Measurements from ENCODE around the gene ZNF587B.
A peak's percentile ranks its signal among the peaks of the same experiment; 100 is the strongest.

Gene ZNF587B

DNA sequence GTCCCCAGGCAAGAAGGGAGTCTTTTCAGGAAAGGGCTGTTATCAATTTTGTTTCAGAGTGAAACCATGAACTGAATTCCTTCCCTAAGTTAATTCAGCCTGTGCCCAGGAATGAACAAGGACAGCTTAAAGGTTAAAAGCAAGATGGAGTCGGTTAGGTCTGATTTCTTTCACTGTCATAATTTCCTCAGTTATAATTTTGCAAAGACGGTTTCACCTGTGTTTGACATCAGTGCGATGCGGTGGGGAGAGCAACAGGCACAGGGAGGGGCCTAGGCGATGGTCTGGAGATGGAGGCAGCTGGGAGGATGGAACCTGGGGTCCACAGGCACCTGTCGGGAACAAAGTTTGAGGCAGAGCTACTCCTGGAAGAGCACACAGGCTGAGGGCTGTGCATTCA, 9.5 kb upstream of the ZNF587B start:
- TF ChIP-seq TAF1 (IDR thresholded peaks at IDR 0.05; ENCODE audit: low read depth) (no peak), RAD21 (IDR thresholded peaks at IDR 0.05; ENCODE audit: low read depth) (no peak), TEAD4 (IDR thresholded peaks at IDR 0.05) (no peak), FOXM1 (IDR thresholded peaks at IDR 0.05; ENCODE audit: borderline replicate concordance, low read depth) (no peak), TCF12 (IDR thresholded peaks at IDR 0.05; ENCODE audit: low read depth) (no peak), EGR1 (IDR thresholded peaks at IDR 0.05) (no peak), ZBTB7A (IDR thresholded peaks at IDR 0.05; ENCODE audit: low read depth) (no peak), CREB1 (IDR thresholded peaks at IDR 0.05; ENCODE audit: low read depth) (no peak)
- TF ChIP-seq, protein P1, sequence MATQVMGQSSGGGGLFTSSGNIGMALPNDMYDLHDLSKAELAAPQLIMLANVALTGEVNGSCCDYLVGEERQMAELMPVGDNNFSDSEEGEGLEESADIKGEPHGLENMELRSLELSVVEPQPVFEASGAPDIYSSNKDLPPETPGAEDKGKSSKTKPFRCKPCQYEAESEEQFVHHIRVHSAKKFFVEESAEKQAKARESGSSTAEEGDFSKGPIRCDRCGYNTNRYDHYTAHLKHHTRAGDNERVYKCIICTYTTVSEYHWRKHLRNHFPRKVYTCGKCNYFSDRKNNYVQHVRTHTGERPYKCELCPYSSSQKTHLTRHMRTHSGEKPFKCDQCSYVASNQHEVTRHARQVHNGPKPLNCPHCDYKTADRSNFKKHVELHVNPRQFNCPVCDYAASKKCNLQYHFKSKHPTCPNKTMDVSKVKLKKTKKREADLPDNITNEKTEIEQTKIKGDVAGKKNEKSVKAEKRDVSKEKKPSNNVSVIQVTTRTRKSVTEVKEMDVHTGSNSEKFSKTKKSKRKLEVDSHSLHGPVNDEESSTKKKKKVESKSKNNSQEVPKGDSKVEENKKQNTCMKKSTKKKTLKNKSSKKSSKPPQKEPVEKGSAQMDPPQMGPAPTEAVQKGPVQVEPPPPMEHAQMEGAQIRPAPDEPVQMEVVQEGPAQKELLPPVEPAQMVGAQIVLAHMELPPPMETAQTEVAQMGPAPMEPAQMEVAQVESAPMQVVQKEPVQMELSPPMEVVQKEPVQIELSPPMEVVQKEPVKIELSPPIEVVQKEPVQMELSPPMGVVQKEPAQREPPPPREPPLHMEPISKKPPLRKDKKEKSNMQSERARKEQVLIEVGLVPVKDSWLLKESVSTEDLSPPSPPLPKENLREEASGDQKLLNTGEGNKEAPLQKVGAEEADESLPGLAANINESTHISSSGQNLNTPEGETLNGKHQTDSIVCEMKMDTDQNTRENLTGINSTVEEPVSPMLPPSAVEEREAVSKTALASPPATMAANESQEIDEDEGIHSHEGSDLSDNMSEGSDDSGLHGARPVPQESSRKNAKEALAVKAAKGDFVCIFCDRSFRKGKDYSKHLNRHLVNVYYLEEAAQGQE (IDR thresholded peaks at IDR 0.05; ENCODE audit: low read depth), result no peak
- TF ChIP-seq, protein P2, sequence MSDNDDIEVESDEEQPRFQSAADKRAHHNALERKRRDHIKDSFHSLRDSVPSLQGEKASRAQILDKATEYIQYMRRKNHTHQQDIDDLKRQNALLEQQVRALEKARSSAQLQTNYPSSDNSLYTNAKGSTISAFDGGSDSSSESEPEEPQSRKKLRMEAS (IDR thresholded peaks at IDR 0.05), result no peak

DNA sequence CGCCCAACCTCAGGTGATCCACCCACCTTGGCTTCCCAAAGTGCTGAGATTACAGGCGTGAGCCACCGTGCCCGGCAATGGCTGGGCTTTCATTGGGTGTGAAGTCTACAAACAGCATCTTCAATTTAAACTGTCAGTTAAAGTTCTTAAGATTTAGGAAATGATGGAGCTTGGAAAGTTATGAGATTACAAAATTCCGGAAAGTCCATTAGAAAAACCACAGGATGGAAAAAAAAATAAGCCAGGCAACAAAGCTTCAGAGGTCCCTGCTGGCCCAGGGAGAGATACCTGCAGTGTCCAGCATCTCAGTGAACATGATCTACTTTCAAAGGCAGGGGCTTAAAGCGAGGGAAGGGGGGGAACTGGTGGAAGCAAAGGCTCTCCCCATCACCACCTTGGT, 4.6 kb upstream of the ZNF587B start:
- TF ChIP-seq TAF1 (IDR thresholded peaks at IDR 0.05; ENCODE audit: low read depth) (no peak), CREB1 (IDR thresholded peaks at IDR 0.05; ENCODE audit: low read depth) (no peak), TEAD4 (IDR thresholded peaks at IDR 0.05) (no peak), FOXM1 (IDR thresholded peaks at IDR 0.05; ENCODE audit: borderline replicate concordance, low read depth) (no peak), CEBPB (IDR thresholded peaks at IDR 0.05) (no peak), RAD21 (IDR thresholded peaks at IDR 0.05; ENCODE audit: low read depth) (no peak), YY1 (IDR thresholded peaks at IDR 0.05; ENCODE audit: low read depth) (no peak), TCF12 (IDR thresholded peaks at IDR 0.05; ENCODE audit: low read depth) (no peak), EP300 (IDR thresholded peaks at IDR 0.05; ENCODE audit: borderline replicate concordance) (no peak), ZBTB7A (IDR thresholded peaks at IDR 0.05; ENCODE audit: low read depth) (no peak), EGR1 (IDR thresholded peaks at IDR 0.05) (no peak)
- TF ChIP-seq, protein P3, sequence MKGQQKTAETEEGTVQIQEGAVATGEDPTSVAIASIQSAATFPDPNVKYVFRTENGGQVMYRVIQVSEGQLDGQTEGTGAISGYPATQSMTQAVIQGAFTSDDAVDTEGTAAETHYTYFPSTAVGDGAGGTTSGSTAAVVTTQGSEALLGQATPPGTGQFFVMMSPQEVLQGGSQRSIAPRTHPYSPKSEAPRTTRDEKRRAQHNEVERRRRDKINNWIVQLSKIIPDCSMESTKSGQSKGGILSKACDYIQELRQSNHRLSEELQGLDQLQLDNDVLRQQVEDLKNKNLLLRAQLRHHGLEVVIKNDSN (IDR thresholded peaks at IDR 0.05), result no peak
- TF ChIP-seq, protein P1 (IDR thresholded peaks at IDR 0.05; ENCODE audit: low read depth), result no peak
- TF ChIP-seq, protein P2 (IDR thresholded peaks at IDR 0.05), result no peak

DNA sequence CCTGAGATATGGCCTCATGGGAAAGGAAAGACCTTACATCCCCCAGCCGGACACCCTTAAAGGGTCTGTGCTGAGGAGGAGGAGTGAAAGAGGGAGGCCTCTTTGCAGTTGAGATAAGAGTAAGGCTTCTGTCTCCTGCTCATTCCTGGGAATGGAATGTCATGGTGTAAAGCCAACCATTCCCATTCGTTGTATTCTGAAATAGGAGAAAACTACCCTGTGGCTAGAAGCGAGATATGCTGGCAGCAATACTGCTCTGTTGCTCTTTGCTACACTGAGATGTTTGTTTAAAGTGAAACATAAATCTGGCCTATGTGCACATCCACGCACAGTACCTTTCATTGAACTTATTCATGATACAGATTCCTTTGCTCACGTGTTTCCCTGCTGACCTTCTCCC, 783 bp upstream of the ZNF587B start:
- TF ChIP-seq EGR1 (IDR thresholded peaks at IDR 0.05), result no peak

DNA sequence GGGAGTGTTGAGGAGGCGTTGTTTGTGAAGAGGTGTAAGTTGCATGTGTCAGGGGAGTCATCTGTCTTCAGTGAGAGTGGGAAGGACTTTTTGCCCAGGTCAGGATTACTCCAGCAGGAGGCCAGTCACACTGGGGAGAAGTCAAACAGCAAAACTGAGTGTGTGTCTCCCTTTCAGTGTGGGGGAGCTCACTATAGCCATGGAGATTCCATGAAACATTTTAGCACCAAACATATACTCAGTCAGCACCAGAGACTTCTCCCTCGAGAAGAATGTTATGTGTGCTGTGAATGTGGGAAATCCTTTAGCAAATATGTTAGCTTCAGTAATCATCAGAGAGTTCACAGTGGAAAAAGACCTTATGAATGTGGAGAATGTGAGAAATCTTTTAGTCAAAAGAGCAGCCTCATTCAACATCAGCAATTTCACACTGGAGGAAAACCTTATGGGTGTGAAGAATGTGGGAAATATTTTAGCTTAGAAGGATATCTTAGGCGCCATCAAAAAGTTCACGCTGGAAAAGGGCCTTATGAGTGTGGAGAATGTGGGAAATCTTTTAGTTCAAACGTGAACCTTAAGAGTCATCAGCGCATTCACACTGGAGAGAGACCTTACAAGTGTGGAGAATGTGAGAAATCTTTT, 11.1 kb downstream of the ZNF587B start:
- TF ChIP-seq FOXM1 (IDR thresholded peaks at IDR 0.05; ENCODE audit: borderline replicate concordance, low read depth) (no peak), RAD21 (IDR thresholded peaks at IDR 0.05; ENCODE audit: low read depth) (no peak), NFIC (IDR thresholded peaks at IDR 0.05) (no peak), EP300 (IDR thresholded peaks at IDR 0.05; ENCODE audit: borderline replicate concordance) (no peak), CREB1 (IDR thresholded peaks at IDR 0.05; ENCODE audit: low read depth) (no peak), TCF12 (IDR thresholded peaks at IDR 0.05; ENCODE audit: low read depth) (no peak), TAF1 (IDR thresholded peaks at IDR 0.05; ENCODE audit: low read depth) (no peak)
- TF ChIP-seq, protein P2 (IDR thresholded peaks at IDR 0.05), result no peak

DNA sequence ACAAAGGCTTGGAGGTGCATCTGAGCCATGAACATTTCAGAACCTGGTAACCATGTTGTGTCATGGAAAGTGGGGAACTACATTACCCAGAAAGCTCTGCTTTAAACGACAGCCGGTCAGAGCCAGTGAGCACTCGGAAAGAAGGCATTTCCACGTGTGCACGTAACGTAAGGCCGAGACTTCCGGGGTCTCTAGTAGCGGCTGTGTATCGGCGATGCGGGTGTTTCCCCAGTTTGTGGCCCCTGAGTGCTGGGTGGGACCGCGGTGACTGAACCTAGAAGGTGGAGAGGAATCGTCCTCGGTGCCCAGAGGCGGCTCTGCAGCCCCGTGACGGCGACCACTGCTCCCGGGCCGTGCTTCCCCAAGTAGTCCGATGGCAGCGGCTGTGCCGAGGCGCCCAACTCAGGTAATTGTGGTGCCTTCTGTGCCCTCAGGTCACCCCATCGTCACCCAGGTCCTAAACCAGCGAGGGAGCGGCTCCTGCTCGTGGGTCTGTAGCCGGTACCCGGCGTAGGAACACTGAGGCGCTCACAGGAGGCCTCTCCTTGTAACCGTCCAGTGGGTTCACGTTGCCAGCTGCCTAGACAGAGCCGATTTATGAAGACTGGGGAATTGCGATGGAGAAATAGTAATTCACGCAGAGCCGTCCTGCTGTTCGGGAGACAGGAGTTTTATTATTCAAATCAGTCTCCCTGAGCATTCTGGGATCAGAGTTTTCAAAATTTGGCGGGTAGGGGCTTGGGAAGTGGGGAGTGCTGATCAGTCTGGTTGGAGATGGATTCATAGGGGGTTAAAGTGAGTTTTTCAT, 19.8 kb downstream of the ZNF587B start, which contains the start of gene ZNF587:
ZNF587 (plus strand) TSS at position 194 of the 808 bp plus-strand sequence; CDS start at position 374, 180 bp downstream.
- TF ChIP-seq TAF1 (IDR thresholded peaks at IDR 0.05; ENCODE audit: low read depth) (peak; percentile 47; the same call in 1 of the 2 replicates), YY1 (IDR thresholded peaks at IDR 0.05; ENCODE audit: low read depth) (peak; percentile 79), CREB1 (IDR thresholded peaks at IDR 0.05; ENCODE audit: low read depth) (peak; percentile 54)
- TF ChIP-seq, protein P2 (IDR thresholded peaks at IDR 0.05), result peak; percentile 53
- TF ChIP-seq, protein P3 (IDR thresholded peaks at IDR 0.05), result peak; percentile 73
